Natural killer cell (primary cell): Measurements from ENCODE around the gene SLC26A4. TPM values are rescaled to one million over a fixed set of nuclear protein-coding genes. Genes with fewer than 3 reads are reported as not detected.

Source experiments
- ATAC-seq, 3 donors: fragments of 150-1000 bp in 2 of 3; fragments of 200-7000 bp in 1 of 3; cut with Tn5 transposase; 1 replicate in 1 of 3; 2 replicates in 2 of 3; pipeline ENCODE4 v1.10.0; 2021; ENCODE audit warnings: mild to moderate bottlenecking in 2 of 3, moderate library complexity in 2 of 3
- DNase-seq, 2 donors: peaks; one replicate each; pipeline versions ENCODE4 v3.0.0 to v3.0.0-alpha.2; 2013 to 2021; ENCODE audit warnings: mixed read lengths in 1 of 2
- H3K27ac ChIP-seq: one replicate; pipeline ENCODE4 v1.5.1; 2013; ENCODE audit warnings: mild to moderate bottlenecking, low read length
- H3K27me3 ChIP-seq: one replicate; pipeline ENCODE4 v1.6.1; 2013; ENCODE audit warnings: low read length; ENCODE audit not compliant: control insufficient read depth, insufficient read depth
- H3K36me3 ChIP-seq: one replicate; pipeline ENCODE4 v1.6.1; 2013; ENCODE audit warnings: low read length; ENCODE audit not compliant: control insufficient read depth, insufficient read depth
- H3K4me1 ChIP-seq: one replicate; pipeline ENCODE4 v1.6.1; 2013; ENCODE audit warnings: low read length; ENCODE audit not compliant: control insufficient read depth, insufficient read depth
- H3K4me3 ChIP-seq: one replicate; pipeline ENCODE4 v1.5.1; 2013; ENCODE audit warnings: low read length
- H3K9me3 ChIP-seq: one replicate; pipeline ENCODE4 v1.6.1; 2013; ENCODE audit warnings: low read length; ENCODE audit not compliant: control insufficient read depth, insufficient read depth
- H3K27ac Mint-ChIP-seq, 2 donors: one replicate each; pipeline ENCODE4 v1.8.0; 2022; ENCODE audit warnings: mild to moderate bottlenecking in 2 of 2, mixed read lengths in 2 of 2, moderate library complexity in 1 of 2
- H3K27me3 Mint-ChIP-seq, 2 donors: one replicate each; pipeline ENCODE4 v1.8.0; 2022; ENCODE audit warnings: low read depth in 2 of 2, mixed read lengths in 2 of 2
- H3K36me3 Mint-ChIP-seq: one replicate; pipeline ENCODE4 v1.8.0; 2022; ENCODE audit warnings: mixed read lengths
- H3K4me1 Mint-ChIP-seq, 2 donors: one replicate each; pipeline ENCODE4 v1.8.0; 2022; ENCODE audit warnings: mixed read lengths in 2 of 2
- H3K4me3 Mint-ChIP-seq: one replicate; pipeline ENCODE4 v1.8.0; 2022; ENCODE audit warnings: mild to moderate bottlenecking, moderate library complexity, mixed read lengths
- H3K9me3 Mint-ChIP-seq, 2 donors: one replicate each; pipeline ENCODE4 v1.8.0; 2022; ENCODE audit warnings: mixed read lengths in 2 of 2
- WGBS: methylation state at CpG from one replicate; pipeline ENCODE4 v1.1.7; 2013; ENCODE audit warnings: missing lambda C conversion rate; ENCODE audit not compliant: insufficient coverage; 5-methylcytosine and 5-hydroxymethylcytosine counted together
- intact Hi-C: fragments of 100-400 bp; cut with micrococcal nuclease; formaldehyde crosslinking; loops from one replicate; pipeline ENCODE4 v1.14.2; 2022
- total RNA-seq, 4 donors: library from RNA; stranded (reverse); fragments of 120-200 nt in 1 of 4; gene quantifications; one replicate each; pipeline versions ENCODE4 v1.2.3 to v1.2.4, GENCODE V29; 2013 to 2022
- TF ChIP-seq, protein P1 (sequence below): fragments of 200-600 bp; IDR thresholded peaks from one replicate; pipeline ENCODE4 v1.8.0; 2022; ENCODE audit warnings: antibody characterized with exemption

Gene SLC26A4
- total RNA-seq, 3 donors from 2014 or later (not counting 1 experiment from before 2014, with no cell fraction given) = 0.45 TPM; not detected in 2

DNA sequence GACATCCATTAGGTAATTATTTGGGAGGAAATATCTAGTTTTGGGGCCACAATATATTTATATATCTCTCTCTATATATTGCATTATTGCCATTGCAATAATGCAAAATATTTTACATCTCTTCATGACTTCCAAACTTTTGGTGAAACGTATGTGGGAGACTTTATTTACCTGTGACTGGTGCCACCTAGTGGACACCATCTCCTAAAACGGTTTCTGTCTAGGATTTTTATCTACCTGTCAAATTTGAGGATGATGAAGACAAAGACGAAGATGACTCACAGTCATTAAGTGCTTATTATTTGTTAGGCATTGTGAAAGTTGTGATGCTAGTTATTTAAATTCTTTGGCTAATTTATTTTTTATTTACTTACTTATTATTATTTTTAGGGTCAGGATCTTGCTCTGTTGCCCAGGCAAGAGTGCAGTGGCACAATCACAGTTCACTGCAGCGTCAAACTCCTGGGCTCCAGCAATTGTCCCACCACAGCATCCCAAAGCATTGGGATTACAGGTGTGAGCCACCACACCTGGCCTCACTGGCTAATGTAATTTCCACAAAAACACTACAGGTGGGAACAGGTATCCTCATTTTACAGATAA is 64.6 kb downstream of the SLC26A4 start:
- Histone ChIP-seq H3K36me3 (no peaks in the 10 kb centered on the region), H3K4me1 (no peaks in the 10 kb centered on the region), H3K27ac (no peak overlapping the region), H3K27me3 (no peaks in the 10 kb centered on the region), H3K4me3 (no peak overlapping the region), H3K9me3 (no peaks in the 10 kb centered on the region)
- intact Hi-C loops = loop anchor here (1.0 to 5.0 kb wide), 3 partner anchors 262 to 933 kb away; no protein-coding TSS in a partner anchor
- 31% methylated on average over 4 of the region's 4 CpGs for WGBS
- Mint-ChIP-seq H3K9me3 (no peaks in the 10 kb centered on the region), H3K27me3 (peaks cover 16 to 19% of the 10 kb centered on the region in 2 donors), H3K4me3 (no peak overlapping the region), H3K4me1 (no peaks in the 10 kb centered on the region), H3K36me3 (no peaks in the 10 kb centered on the region), H3K27ac (no peak overlapping the region)
- peak in 1 of 3 donors; percentile 45 for ATAC-seq
- DNase-seq = peak in 1 of 2 donors; percentile 83
- TF ChIP-seq, protein P1, sequence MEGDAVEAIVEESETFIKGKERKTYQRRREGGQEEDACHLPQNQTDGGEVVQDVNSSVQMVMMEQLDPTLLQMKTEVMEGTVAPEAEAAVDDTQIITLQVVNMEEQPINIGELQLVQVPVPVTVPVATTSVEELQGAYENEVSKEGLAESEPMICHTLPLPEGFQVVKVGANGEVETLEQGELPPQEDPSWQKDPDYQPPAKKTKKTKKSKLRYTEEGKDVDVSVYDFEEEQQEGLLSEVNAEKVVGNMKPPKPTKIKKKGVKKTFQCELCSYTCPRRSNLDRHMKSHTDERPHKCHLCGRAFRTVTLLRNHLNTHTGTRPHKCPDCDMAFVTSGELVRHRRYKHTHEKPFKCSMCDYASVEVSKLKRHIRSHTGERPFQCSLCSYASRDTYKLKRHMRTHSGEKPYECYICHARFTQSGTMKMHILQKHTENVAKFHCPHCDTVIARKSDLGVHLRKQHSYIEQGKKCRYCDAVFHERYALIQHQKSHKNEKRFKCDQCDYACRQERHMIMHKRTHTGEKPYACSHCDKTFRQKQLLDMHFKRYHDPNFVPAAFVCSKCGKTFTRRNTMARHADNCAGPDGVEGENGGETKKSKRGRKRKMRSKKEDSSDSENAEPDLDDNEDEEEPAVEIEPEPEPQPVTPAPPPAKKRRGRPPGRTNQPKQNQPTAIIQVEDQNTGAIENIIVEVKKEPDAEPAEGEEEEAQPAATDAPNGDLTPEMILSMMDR = peak; percentile 72

DNA sequence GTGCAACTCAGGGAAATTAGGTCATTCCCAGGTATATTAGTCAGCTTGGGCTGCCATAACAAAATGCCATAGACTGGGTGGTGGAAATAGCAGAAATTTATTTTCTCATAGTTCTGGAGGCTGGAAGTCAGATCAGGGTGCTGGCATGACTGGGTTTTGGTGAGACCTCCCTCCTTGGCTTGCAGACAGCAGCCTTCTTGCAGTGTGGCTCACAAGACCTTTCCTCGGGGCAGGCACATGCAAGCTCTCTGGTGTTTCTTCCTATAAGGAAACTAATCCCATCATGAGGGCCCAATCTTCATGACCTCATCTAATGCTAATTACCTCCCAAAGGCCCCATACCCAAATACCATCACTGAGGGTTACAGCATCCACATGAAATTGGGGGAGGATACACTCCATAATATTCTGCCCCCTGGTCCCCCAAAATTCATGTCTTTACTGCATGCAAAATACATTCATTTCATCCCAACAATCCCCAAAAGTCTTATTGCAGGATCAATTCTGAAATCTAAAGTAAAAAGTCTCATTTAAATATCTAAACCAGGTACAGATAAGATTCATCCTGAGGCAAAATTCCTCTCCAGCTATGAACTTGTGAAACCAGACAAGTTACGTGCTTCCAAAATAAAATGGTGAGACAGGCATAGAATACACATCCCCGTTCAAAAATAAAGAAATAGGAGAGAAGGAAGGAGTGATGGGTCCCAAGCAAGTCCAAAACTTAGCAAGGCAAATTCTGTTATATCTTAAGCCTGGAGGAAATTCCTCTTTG is 65.9 kb downstream of the SLC26A4 start:
- Histone ChIP-seq H3K9me3 (no peaks in the 10 kb centered on the region), H3K36me3 (no peaks in the 10 kb centered on the region), H3K27me3 (no peaks in the 10 kb centered on the region), H3K4me3 (no peak overlapping the region), H3K27ac (no peak overlapping the region), H3K4me1 (no peaks in the 10 kb centered on the region)
- WGBS = 92% methylated on average over 3 of the region's 3 CpGs
- Mint-ChIP-seq H3K27ac (no peak overlapping the region), H3K36me3 (no peaks in the 10 kb centered on the region), H3K4me1 (no peaks in the 10 kb centered on the region), H3K27me3 (peaks cover 12 to 19% of the 10 kb centered on the region in 2 donors), H3K9me3 (no peaks in the 10 kb centered on the region), H3K4me3 (no peak overlapping the region)
- TF ChIP-seq, protein P1 = no peak
- ATAC-seq (no peak), DNase-seq (no peak)
- intact Hi-C loops = loop anchor here (5.0 kb wide), 2 partner anchors 579 to 934 kb away; no protein-coding TSS in a partner anchor

DNA sequence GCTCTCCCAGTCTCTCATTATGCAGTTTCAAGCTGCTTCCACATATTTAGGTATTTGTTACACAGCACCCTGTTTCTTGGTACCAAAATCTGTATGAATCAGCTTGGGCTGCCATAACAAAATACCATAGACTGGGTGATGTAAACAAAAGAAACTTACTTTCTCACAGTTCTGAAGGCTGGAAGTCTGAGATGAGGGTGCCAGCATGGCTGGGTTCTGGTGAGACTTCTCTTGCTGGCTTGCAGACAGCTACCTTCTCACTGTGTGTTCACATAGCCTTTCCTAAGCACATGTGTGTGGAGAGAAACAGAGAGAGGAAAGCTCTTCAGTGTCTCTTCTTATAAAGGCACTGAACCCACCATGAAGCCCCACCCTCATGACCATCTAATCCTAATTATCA is 67.6 kb downstream of the SLC26A4 start:
- Mint-ChIP-seq H3K4me1 (no peaks in the 10 kb centered on the region), H3K36me3 (no peaks in the 10 kb centered on the region), H3K4me3 (no peak overlapping the region), H3K27me3 (peaks cover 12 to 26% of the 10 kb centered on the region in 2 donors), H3K27ac (no peak overlapping the region), H3K9me3 (no peaks in the 10 kb centered on the region)
- Histone ChIP-seq H3K27ac (no peak overlapping the region), H3K4me1 (no peaks in the 10 kb centered on the region), H3K9me3 (no peaks in the 10 kb centered on the region), H3K4me3 (no peak overlapping the region), H3K27me3 (no peaks in the 10 kb centered on the region), H3K36me3 (no peaks in the 10 kb centered on the region)
- ATAC-seq (no peak), DNase-seq (no peak)
- intact Hi-C loops = loop anchor here (5.0 kb wide), 2 partner anchors 581 to 936 kb away; no protein-coding TSS in a partner anchor
- TF ChIP-seq, protein P1 = no peak
